ENCODE results near the gene TPM3. TPM values are rescaled to one million over a fixed set of nuclear protein-coding genes. Genes with fewer than 3 reads are reported as not detected.

TPM3 gene
- total and polyA plus RNA-seq, 2 donors (not counting 1 experiment from before 2014, with no cell fraction given): 186 to 300 TPM

DNA sequence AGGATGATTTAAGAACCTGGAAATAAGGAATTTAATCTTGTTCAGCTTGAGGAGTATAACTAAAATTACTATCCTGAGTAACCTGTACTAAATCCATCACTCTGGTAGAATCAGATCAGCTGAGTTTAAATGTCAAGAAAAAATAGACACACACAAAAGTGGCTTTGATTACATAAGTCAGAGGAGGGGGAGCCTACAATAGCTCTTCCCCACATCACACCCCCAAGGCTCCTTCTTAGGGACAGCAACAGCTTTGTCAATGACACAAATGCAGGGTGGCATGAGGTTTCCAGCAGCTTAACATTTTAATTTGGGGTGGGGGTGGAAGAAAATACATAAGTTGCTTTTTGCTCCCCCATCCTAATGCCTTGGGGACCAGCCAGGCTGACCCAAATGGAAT is 24.4 kb downstream of the TPM3 start:
- Mint-ChIP-seq H3K27me3 (no peaks in the 10 kb centered on the region), H3K4me3 (no peak overlapping the region), H3K27ac (no peak overlapping the region), H3K9me3 (ENCODE audit: insufficient read depth) (no peaks in the 10 kb centered on the region), H3K4me1 (peaks cover 2% of the 10 kb centered on the region)
- ATAC-seq (ENCODE audit: low read depth) (no peak), DNase-seq (no peak)
- Histone ChIP-seq H3K9ac (ENCODE audit: low read length) (no peak overlapping the region), H4K20me1 (ENCODE audit: control insufficient read depth, insufficient read depth, low read length, poor library complexity, severe bottlenecking) (peaks cover 64% of the 10 kb centered on the region), H3K4me1 (ENCODE audit: control insufficient read depth in 2 of 2, insufficient read depth in 2 of 2, low read length in 2 of 2) (no peaks in the 10 kb centered on the region), H3K4me2 (replicated peaks; ENCODE audit: low read depth, low read length, poor library complexity, severe bottlenecking) (no peak overlapping the region), H2AFZ (ENCODE audit: insufficient read depth, low read depth, low read length, poor library complexity, severe bottlenecking) (no peak overlapping the region), H3K4me3 (ENCODE audit: control extremely low read depth in 1 of 5, extremely low read depth in 1 of 5, insufficient read depth in 1 of 5, low read depth in 2 of 5, low read length in 4 of 5) (no peak overlapping the region), H3K36me3 (replicated peaks in 1 of 2; ENCODE audit: control extremely low read depth in 1 of 2, control insufficient read depth in 1 of 2, extremely low read depth in 1 of 2, insufficient read depth in 2 of 2, low read length in 1 of 2) (peaks cover 39 to 98% of the 10 kb centered on the region in 2 experiments), H3K27me3 (replicated peaks in 1 of 4; ENCODE audit: control extremely low read depth in 1 of 4, control insufficient read depth in 3 of 4, insufficient read depth in 4 of 4, low read length in 3 of 4) (no peaks in the 10 kb centered on the region), H3K27ac (ENCODE audit: low read length in 2 of 2) (no peak overlapping the region), H3K79me2 (ENCODE audit: control insufficient read depth, insufficient read depth, low read length) (peaks cover 60% of the 10 kb centered on the region), H3K9me3 (ENCODE audit: control extremely low read depth in 1 of 3, control insufficient read depth in 2 of 3, insufficient read depth in 1 of 3, low read length in 2 of 3) (no peaks in the 10 kb centered on the region)
- intact Hi-C loops (cut with micrococcal nuclease): no loop called here
- ChIA-PET POLR2A (no interaction called here), CTCF (interaction anchor here (1.0 kb wide), 1 partner anchor 9 kb away, joined by 6 read pairs; no protein-coding TSS in a partner anchor)
- no peak for TF ChIP-seq EZH2 (IDR thresholded peaks at IDR 0.05; ENCODE audit: borderline replicate concordance, insufficient read depth, low read depth, low read length, poor library complexity, severe bottlenecking)
- TF ChIP-seq, protein P1, sequence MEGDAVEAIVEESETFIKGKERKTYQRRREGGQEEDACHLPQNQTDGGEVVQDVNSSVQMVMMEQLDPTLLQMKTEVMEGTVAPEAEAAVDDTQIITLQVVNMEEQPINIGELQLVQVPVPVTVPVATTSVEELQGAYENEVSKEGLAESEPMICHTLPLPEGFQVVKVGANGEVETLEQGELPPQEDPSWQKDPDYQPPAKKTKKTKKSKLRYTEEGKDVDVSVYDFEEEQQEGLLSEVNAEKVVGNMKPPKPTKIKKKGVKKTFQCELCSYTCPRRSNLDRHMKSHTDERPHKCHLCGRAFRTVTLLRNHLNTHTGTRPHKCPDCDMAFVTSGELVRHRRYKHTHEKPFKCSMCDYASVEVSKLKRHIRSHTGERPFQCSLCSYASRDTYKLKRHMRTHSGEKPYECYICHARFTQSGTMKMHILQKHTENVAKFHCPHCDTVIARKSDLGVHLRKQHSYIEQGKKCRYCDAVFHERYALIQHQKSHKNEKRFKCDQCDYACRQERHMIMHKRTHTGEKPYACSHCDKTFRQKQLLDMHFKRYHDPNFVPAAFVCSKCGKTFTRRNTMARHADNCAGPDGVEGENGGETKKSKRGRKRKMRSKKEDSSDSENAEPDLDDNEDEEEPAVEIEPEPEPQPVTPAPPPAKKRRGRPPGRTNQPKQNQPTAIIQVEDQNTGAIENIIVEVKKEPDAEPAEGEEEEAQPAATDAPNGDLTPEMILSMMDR (IDR thresholded peaks at IDR 0.05): no peak

DNA sequence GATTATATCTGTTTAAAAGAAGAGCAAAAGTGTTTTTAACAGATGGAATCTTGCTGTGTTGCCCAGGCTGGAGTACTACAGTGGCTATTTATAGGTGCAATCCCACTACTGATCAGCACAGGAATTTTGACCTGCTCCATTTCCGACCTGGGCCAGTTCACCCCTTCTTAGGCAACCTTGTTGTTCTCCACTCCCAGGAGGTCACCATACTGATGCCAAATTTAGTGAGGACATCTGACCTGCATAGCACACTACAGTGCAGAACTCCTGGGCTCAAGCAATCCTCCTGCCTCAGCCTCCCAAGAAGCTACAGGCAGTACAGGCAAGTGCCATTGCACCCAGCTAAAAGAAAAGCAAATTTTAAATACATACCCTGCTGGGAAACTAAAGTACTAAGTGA is 25.7 kb downstream of the TPM3 start:
- Histone ChIP-seq H3K36me3 (replicated peaks in 1 of 2; ENCODE audit: control extremely low read depth in 1 of 2, control insufficient read depth in 1 of 2, extremely low read depth in 1 of 2, insufficient read depth in 2 of 2, low read length in 1 of 2) (peaks cover 29 to 97% of the 10 kb centered on the region in 2 experiments), H3K27me3 (replicated peaks in 1 of 4; ENCODE audit: control extremely low read depth in 1 of 4, control insufficient read depth in 3 of 4, insufficient read depth in 4 of 4, low read length in 3 of 4) (no peaks in the 10 kb centered on the region), H3K4me1 (ENCODE audit: control insufficient read depth in 2 of 2, insufficient read depth in 2 of 2, low read length in 2 of 2) (no peaks in the 10 kb centered on the region), H2AFZ (ENCODE audit: insufficient read depth, low read depth, low read length, poor library complexity, severe bottlenecking) (no peak overlapping the region), H3K79me2 (ENCODE audit: control insufficient read depth, insufficient read depth, low read length) (peaks cover 48% of the 10 kb centered on the region), H3K27ac (ENCODE audit: low read length in 2 of 2) (no peak overlapping the region), H3K9me3 (ENCODE audit: control extremely low read depth in 1 of 3, control insufficient read depth in 2 of 3, insufficient read depth in 1 of 3, low read length in 2 of 3) (no peaks in the 10 kb centered on the region), H3K4me2 (replicated peaks; ENCODE audit: low read depth, low read length, poor library complexity, severe bottlenecking) (no peak overlapping the region), H4K20me1 (ENCODE audit: control insufficient read depth, insufficient read depth, low read length, poor library complexity, severe bottlenecking) (peaks cover 52% of the 10 kb centered on the region), H3K9ac (ENCODE audit: low read length) (no peak overlapping the region), H3K4me3 (ENCODE audit: control extremely low read depth in 1 of 5, extremely low read depth in 1 of 5, insufficient read depth in 1 of 5, low read depth in 2 of 5, low read length in 4 of 5) (no peak overlapping the region)
- POLR2A ChIA-PET: no interaction called here
- TF ChIP-seq, protein P1 (IDR thresholded peaks at IDR 0.05): no peak
- Mint-ChIP-seq H3K4me3 (no peak overlapping the region), H3K27ac (no peak overlapping the region), H3K4me1 (peaks cover 2% of the 10 kb centered on the region), H3K9me3 (ENCODE audit: insufficient read depth) (no peaks in the 10 kb centered on the region), H3K27me3 (no peaks in the 10 kb centered on the region)
- ATAC-seq (ENCODE audit: low read depth): no peak
- intact Hi-C loops (cut with micrococcal nuclease): no loop called here
- no peak for DNase-seq
- CTCF ChIA-PET: interaction anchor here (1.3 kb wide), 1 partner anchor 28 kb away, joined by 3 read pairs; no protein-coding TSS in a partner anchor
- WGBS (ENCODE audit: insufficient coverage): 100% methylated on average over 1 of the region's 1 CpG
